Activated CD8-positive, alpha-beta memory T cell treated with anti-CD3 and anti-CD28 coated beads, Interleukin-2, amount 50 U/mL, for 1 hour (primary cell): ENCODE data around the gene C4orf50.
"Not testable (repeated sequence)": the region's sequence is repeated elsewhere in the genome, so short reads cannot be mapped to it uniquely, and the experiment has no call there.

Experiments
- DNase-seq: peaks from one replicate; pipeline ENCODE4 v3.0.0-alpha.2; 2020; ENCODE audit errors: extremely low read depth

C4orf50 gene

GRCh38 chr4:5858020-5858769 is 160.0 kb downstream of the C4orf50 start:
- DNase-seq: no peak

- DNase-seq: no peak
Observed at GRCh38 chr4:5857199-5857598, 161.0 kb downstream of the C4orf50 start.

- DNase-seq: not testable (repeated sequence)
Observed at GRCh38 chr4:5856362-5856761, 161.9 kb downstream of the C4orf50 start.

- DNase-seq: no peak
Observed at GRCh38 chr4:5854929-5855328, 163.3 kb downstream of the C4orf50 start.

- no peak for DNase-seq
Observed at GRCh38 chr4:5852523-5853202, 165.6 kb downstream of the C4orf50 start.

DNA sequence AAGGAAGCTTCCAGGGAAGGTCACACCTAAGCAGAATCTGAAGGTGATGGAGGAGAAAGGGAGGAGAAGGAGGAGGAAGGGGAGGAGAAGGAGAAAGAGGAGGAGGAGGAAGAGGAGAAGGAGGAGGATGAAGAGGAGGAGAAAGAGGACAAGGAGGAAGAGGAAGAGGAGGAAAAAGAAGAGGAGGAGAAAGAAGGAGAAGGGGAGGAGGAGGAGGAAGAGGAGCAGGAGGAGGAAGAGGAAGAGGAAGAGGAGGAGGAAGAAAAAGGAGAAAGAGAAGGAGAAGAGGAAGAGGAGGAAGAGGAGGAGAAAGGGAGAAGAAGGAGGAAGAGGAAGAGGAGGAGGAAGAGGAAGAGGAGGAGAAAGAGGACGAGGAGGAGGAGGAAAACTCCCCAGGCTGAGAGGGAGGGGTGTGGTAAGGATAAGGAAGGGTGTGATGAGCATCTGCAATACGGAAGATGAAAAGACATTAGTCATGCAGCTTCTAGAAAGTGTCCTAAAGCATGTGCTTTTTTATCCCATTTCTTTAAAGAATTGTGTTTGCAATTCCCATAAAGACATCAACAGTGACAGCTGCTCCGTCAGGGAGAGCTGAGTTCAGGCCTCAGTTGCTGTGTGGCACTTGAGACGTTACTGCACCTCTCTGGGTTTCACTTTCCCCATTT is 166.5 kb downstream of the C4orf50 start:
- DNase-seq: no peak
